ENCODE data around the gene RXRA.

The RXRA gene

DNA sequence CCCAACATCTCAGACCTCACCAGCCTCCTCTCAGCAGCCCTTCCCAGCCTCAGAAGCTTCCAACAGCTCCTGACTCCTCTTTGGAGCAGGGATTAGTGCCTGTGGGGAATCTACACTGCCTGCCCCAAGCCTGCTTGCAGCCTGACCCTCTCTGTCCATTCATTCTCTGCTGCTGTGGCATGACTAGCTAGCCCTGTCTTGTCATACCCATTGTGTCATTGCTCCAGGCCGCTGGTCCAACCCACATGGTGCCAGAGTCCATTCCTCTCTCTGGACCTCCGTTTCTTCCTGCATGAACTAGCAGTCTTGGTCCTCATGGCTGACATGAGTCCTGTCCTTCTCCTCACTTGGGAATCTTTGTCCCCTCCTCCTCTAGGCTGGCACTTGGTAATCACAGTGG is 12.8 kb upstream of the RXRA start:
- no peak for DNase-seq

DNA sequence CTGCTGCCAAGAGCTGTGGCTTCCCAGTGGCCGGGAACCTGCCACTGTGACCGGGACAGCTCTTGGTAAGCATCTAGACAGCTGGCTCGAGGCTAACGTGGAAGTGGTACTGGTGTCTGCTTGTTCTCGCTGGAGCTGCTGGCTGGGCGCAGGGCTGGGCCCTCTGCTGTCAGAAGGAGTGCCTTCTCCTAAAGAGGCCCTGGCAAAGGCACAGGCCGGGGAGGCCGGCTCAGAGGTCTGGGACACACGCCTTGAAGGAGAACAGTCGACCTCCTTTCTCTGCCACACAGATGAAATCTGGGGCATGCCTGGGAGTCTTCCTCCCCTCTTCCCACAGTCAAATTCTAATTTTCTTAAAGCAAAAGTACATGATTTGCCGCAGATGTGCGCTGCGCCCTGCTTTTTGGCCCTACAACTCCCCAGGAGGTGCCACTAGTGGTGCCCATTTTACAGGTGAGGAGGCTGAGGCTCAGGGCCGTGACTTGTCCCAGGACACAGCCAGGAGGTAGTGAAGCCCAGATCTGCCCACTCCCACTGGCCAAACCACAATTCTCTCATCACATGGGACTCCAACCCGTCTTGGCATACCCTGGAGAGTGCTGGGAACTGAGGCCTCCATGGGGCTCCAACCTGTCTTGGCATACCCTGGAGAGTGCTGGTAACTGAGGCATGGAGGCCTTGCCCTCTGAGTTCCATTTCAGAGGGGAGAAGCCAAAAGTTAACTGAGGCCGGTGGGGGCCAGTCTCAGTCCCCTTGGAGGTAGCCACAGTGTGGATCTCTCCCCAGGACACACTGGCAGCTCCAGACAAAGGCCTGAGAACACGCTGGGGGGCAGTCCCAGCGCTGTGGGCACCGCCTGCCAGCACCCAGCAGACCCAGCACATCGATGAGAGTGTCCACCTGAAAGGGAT is 12.0 kb upstream of the RXRA start:
- DNase-seq = peak; percentile 26

DNA sequence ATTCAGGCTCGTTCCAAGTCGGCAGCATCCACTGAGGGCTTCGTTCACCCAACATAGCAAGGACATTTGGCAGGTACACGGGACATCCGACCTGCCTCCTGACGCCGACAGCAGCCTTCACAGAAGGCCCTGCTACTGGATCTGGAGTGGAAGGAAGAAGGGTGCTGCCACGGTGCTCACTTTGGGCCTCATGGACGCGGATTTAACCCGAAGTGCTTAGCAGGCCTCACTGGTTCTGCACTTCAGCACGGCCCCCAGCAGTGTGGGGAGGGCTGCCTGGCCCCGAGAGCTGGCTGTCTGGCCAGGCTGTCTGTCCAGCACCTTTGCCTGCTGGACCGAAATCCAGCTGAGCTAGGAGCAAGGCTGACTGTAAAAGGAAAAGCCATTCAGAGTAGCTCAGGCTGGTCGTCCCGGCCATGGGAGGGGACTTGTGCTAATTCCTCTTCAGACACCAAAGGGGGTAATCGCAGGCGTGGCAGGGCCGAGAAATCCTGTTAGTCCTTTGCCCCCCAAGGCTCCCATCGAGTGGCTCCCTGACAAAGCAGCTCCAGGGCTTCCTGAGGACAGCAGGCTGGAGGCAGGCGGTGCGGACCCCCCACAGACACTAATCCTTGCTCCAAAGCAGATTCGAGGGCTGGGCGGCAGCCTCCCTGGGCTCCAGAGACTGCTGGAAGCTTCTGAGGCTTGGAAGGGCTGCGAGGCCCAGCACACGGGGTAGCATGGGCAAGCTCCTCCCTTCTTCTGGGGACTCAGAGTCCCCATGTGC is 11.1 kb upstream of the RXRA start:
- DNase-seq = peak; percentile 22

DNA sequence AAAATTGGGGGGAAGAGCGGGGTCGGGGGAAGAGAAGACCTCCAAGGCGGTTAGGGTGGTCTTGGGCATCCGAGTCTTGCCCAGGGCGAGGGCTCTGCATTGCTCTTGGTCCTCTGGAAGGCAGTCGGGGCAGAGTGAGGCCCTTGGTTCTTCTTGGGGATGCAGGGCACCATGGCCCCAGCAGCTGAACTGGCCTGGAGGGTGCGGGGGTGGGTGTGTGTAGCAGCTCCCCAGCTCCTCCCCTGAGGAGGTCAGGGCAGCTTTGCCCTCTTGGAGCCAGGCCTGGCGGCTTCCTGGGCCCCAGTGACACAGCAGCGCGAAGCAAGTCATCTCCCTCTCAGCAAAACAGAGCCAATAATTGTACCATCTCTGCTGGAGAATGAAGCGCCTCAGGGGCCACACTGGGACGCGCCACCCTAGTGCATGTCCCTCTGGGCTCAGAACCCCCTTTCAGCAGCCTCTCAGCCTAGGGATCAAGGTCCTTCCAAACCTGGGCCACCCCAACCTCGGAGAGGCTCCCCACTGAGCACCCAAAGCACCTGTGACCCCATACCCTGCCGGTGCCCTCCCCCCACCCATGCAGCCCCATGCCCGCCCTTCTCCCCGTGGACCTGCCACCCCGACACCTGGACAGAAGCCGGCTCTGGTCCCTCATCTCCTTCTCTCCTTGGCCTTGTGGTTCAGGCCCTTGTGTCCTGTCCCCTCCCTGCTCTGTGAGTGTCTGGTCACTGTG is 10.4 kb upstream of the RXRA start:
- peak; percentile 36 for DNase-seq

DNA sequence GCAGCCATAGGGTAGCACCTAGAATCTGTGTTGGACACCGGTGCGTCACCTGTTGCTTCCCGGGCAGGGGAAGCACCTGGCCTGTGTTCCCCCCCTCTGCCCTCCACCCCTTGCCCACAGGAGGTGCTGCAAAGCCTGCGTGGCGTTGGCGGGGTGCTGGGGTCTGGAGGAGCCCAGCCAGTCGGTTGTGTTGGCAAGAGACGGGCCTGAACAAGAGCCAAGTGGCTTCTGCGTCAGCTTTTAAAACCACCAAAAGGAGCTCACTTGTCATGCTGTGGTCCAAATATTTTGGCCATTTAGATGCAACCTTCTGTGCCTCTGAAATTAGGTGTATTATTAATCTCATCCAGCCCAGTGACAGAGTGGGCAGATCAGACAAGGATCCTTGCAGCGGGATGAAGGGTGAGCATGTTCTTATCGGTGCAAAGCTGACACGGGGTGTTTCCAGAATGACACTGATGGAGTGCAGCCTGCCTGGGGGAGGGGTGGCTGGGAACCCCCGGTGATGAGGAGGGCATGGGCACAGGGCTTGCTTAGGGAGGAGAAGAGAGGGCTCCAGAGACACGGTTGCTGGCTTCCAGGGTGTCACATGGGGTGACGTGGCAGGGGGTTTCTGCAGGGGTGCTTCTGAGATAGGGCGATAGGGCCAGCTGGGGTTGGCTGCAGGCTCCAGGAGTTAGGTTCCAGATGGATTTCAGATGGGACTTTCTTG is 9.7 kb upstream of the RXRA start:
- peak; percentile 68 for DNase-seq

DNA sequence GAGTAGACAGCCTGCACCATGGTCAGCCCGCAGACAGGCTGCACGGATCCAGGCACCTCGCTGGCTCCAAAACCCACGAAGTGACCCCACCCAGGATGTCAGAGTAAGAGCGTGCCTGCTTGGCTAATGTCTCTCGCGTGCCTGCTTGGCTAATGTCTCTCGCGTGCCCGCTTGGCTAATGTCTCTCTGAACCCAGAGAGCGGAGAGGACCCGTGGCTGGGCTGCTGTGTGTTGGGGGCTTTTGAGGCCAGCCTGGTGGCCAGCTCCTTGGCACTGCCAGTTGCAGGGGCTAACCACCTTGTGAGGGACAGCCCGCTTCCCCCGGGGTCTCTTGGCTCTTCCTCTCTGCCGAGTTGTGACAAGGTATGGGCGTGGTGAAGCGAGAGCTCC is 8.9 kb upstream of the RXRA start:
- DNase-seq = no peak

DNA sequence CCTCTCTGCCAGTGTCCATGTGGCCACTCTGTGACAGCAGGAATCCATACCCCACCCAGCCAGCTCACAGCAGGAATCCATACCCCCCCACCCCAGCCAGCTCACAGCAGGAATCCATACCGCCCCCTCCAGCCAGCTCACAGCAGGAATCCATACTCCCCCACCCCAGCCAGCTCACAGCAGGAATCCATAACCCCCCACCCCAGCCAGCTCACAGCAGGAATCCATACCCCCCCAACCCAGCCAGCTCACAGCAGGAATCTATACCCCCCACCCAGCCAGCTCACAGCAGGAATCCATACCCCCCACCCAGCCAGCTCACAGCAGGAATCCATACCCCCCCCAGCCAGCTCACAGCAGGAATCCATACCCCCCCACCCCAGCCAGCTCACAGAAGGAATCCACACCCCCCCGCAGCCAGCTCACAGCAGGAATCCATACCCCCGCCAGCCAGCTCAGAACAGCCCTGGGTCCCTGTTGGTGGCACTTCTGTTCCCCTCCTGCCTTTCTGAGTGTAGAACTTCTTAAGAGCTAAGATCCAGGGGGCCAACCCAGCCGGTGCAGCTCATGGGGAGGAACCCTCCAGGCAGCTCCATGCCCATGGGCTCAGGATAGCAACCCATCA is 8.4 kb upstream of the RXRA start:
- peak; percentile 29 for DNase-seq

DNA sequence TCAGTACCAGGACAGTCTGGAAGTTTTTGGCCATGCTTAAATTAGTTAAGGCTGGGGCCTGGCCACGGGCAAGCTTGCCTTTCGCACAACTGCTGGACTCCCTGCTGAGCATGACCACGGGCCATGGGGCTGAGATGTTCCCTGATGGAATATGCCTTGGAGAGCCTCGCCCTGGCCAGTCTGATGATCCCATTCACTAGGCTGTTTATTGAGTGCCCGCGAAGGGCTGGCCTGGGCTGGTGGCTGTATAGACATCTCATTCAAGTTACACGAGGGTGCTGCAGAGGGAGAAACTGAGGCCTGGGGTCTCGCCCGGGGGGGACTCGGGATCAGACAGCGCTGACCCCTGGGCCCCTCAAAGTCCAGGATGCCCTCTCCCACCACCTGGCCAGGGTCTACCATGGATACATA is 7.8 kb upstream of the RXRA start:
- peak; percentile 17 for DNase-seq

DNA sequence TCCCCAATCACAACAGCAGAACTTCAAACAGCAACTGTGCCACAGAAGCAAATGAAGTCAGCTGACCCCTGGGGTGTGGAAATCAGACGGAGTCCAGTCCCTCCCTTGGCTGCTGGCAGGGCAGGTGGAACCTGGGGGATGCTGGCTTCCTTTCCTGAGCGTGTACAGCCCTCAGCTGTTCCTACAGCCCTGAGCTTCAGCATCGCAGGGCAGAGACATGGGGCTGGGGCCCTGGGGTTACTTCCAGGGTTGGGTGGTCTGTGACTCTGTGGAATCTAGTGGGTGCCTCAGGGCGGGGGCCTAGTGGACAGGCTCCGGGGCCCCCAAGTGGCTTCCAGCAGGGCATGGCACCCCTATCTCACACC is 7.3 kb upstream of the RXRA start:
- DNase-seq = peak; percentile 38

DNA sequence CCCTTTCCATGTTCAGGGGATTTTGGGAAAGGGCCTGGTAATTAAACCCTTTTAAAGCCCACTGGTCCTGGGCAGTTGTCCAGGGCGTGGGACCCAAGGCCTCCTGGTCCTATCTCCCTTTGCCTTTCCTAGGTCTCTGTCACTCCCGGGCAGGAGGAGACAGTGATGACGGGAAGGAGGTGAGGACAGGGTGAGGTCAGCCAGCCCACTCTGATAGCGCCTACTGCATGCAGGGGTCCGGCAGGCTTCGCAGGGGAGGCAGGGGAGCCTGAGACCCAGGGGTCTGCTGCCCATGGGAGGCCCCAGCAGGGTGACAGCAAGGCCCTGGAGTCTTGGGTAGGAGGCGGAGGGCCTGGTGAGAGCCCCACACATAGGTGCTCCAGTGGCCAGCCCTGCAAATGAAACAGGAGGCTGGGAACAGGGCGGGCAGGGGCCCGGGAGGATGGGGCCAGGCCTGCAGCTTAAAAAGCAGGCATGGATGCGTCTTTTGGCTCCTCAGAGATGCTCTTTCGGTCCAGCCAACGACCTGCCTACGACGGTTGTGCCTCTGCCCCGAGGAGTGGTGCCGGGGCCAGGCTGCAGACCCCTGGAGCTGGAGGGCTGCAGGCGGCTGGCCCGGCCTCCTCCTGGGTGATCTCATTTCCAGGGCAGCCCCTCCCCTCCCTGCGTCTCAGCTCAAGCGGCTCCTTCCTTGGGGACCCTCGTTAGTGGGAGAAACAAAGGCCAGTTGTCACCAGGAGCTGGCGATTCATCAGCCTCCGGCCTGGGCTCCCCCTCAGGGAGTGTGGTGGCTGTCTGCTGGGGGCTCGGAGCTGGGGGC is 6.7 kb upstream of the RXRA start:
- DNase-seq = peak; percentile 28

DNA sequence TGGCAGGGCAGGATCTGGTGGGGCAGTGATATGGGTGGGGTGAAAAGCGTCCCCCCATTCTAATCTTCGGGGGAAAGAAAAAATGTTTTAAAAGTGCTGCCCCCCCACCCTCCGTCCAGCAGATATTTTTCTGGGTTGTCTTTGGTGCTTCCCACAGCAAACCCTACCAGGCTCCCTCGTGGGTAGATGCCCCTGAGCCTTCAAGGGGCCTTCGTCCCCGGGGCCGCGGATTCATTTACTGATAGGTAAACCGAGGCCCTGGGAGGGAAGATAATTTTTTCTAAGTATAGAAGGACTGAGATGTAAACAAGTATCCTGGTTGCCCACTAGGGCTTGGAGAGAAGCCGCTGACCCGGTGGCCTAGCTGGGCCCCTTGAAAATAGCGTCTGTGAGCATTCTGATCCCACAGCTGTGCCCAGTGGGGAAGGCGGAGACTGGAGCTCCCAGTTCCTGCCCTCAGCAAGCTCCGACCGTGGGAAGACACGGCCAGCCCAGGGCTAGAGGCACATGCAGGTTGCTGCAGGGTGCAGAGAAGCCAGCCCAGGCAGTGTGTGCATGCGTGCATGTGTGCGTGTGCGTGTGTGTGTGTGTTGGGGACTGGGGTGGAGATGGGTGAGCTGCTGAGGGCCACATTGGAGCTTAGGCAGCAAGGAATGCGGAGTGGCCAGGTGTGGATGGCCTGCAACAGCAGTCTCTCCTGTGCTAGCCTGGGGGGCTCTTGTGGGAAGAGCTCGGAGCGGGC is 6.0 kb upstream of the RXRA start:
- peak; percentile 43 for DNase-seq

DNA sequence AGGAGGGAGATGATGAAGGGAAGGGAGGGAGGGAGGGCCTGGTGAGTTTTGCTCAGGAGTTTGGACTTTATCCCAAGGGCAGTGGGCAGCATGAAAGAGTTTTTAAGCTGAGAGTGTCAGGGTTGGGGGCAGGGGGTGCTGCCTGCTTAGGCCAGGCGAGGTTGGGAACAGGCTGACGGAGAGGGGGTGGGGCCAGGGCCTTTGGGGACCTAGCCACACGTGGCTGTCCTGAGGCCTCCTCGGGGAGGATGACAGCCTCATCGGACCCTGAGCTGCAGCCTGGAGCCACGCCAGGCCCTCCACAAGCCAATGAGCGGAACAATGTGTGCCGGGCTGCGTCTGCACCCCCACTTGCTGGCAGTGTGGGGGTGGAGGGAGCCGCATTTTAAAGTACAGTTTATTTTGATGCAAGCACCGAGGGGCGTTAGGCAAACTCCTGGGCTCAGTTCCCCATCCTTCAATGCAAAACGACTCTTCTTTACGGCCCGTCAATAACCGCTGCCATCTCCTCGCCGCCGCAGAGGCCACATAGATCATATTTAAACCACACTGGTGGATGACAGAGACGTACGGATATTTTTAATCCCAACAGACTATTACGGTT is 5.3 kb upstream of the RXRA start:
- peak; percentile 39 for DNase-seq

DNA sequence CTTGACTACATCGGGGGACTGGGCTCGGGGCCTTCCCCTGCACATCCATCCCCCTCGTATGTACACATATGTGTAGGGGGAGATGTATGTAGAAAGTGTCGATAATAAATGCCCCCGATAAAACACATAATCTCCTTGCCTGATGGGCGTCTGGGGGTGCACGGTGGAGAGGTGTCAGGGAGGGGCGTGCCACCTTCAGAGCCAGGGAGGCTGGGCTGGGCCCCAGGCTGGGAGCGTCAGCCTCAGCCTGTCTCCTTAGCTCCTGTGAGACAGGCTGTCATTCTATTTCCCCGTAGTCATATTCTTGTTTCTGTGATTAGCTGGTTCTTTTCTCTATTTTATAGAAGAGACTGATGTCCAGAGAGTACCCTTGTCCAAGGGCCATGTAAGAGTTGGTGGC is 4.7 kb upstream of the RXRA start:
- DNase-seq = peak; percentile 18

DNA sequence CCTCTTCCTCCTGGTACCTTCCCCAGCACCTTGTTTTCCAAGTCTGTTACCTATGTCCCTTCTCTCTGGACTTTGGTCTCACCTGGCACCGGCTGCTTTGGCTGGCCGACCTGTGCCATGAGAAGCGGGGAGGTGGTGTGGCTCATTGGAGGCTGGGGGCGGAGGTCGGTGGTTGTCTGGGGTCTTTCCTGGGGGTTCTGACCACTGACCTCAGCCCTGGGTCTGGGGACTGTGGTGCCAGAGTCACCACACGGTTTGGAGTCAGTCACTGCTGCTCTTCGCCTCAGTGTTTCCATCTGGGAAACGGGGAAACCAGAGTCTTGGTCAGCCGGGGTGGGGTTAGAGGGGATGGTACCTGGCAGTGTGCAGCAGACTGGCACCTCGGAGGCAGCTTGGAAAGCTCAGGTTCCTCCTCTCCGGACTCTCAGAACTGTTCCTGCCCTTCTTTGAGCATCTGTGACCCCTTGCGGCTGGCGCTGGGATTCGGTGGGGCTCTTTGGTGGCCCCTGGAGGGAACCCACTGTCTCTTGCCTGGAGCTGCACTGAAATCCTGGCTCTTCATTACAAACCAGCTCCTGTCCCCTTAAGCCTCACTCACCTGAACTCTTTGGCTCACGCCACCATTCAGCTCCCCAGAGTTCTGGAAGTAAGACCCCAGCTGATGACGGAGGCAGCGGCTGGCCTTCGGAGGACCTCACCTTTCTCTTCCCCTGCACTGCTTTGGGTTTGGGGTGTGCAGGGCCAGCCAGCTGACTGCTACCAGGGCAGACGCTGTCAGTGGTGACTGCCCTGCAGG is 4.1 kb upstream of the RXRA start:
- DNase-seq = peak; percentile 26

DNA sequence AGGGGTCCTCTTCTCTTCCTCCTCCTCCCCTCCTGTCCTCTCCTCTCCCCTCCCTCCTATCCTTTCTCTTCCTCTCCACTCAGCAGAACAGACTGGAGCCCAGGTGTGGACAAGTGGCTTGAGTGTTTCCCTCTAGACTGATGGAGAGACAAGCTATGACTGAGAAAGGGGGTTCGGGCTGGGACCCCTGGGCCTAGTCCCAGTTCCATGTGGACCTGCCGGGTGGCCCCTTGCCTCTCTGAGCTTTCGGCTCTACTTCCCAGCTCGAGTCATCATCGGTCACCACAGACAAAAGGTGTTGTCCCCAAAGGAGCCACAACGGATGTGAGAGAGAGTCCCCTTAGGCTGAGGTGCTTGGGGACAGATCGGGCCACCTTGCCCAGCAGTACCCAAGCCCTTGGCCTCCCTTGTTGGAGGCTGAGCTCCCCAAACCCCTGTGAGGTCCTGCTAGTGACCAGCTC is 3.4 kb upstream of the RXRA start:
- peak; percentile 22 for DNase-seq

DNA sequence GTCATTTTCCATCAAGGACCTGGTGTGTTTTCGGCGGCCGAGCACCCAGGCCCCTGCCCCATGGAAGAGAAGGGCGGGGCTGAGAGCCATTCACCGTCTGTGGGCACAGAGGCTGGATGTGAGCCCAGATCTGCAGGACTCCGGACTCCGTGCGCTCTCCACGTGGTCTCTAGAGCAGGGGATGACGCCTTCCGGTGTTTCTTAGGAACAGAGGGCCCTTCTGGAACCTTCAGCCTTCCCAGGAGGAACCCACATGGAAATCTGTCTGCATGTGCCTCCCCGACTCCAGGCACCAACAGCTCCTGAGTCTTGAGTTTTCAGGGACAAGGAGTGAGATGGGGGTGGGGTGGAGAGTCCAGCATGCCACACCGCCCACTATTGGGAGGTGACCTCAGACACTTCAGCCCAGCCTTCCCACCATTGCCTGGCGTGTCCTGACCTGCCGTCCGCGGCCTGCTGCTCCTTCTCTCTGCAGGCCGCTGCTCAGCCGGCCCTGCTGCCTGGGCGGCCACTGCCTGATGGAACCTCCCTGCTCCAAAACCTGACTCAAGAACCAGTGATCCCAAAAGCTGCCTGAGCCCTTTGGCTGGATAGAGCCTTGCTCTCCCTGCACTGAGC is 2.4 kb upstream of the RXRA start:
- DNase-seq = peak; percentile 56

DNA sequence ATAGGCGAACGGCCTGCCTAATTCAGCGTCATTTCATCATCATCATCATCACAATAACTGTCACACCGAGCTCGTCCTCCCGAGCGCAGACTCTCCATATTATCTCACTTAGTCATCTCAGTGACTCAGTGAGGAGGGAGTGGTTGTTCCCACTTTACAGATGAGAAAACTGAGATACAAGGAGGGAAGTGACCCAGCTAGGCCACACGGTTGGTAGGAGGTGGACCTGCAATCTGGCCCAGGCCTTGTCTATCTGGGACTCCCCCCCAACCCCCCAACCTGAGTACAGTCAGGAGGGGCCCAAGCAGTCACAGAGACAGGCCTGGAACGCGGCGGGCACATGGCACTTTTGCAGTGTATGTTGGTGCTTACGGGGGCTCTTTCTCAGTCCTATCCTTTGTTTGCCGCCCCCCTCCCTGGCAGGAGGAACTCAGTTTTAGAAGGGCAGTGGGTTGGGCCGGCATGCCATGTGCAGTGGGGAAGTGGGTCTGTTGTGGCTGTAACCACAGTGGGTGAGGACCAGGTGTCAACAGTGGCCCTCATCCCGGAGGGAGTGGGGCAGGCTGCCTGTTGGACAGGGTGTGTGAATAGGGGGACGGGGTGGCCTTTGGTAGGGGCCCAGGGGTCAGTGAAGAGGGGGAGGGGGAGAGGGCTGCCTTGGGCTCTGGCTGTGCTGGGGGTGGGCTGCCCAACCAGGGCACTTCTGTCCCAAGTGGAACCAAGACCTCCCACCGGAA is 1.7 kb upstream of the RXRA start:
- peak; percentile 37 for DNase-seq
